ENCODE results near the gene BIRC3. TPM values are rescaled to one million over a fixed set of nuclear protein-coding genes. Genes with fewer than 3 reads are reported as not detected.

The BIRC3 gene
- polyA plus RNA-seq, 3 donors: 3.6 to 9.7 (median 4.3) TPM

DNA sequence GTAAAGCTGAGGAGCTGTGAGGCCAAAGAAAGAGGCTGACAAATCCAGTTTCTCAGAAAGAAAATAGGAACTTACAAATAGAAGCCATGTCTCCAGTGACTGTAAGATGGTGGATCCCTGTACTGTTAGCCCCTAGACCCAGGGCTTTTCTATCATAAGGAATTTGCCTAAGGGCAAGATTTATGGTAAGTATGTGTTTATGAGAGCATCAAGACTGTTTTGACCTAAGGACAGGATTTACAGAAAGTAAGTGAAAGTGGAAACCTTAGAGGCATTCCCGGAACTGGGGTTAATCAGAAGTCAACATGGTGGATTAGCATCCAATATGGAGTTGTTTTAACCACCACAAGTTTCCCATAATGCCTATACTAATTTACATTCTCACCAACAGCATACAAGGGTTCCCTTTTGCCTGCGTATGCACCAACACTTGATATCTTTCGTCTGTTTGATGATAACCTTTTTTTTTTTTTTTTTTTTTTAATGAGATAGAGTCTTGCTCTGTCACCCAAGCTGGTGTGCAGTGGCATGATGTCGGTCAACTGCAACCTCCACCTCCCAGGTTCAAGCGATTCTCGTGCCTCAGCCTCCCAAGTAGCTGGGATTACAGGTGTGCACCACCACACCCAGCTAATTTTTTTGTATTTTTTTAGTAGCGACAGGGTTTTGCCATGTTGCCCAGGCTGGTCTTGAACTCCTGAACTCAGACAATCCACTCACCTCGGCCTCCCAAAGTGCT lies 69.9 kb downstream of the BIRC3 start:
- H3K27ac ChIP-seq (ENCODE audit: low read depth, low read length): no peak overlapping the region
- 88 to 92% (median 92%) methylated on average over 8 of the region's 8 CpGs for WGBS, 3 donors

Other genes with a start within 250 kb of the BIRC3 start
- 10 to 100 TPM; 10.8 to 53.1 (median 36.2) TPM for gene YAP1, start 207.0 kb upstream of the BIRC3 start, polyA plus RNA-seq
- gene BIRC2, start 29.7 kb downstream of the BIRC3 start, polyA plus RNA-seq: 10 to 100 TPM; 18.3 to 36.0 (median 18.6) TPM
- gene TMEM123, start 135.3 kb downstream of the BIRC3 start, polyA plus RNA-seq: 10 to 100 TPM; 32.5 to 43.7 (median 33.1) TPM
- 10 to 100 TPM in 1 of 3 donors, not detected in 2; 28.8 TPM for gene MMP7, start 213.3 kb downstream of the BIRC3 start, polyA plus RNA-seq